Fibroblast of skin of back (primary cell): ENCODE measurements around the gene ADRA2B.

Experiments used
- DNase-seq: peaks from one replicate; pipeline ENCODE4 v3.0.0-alpha.2; 2013

Gene ADRA2B

DNA sequence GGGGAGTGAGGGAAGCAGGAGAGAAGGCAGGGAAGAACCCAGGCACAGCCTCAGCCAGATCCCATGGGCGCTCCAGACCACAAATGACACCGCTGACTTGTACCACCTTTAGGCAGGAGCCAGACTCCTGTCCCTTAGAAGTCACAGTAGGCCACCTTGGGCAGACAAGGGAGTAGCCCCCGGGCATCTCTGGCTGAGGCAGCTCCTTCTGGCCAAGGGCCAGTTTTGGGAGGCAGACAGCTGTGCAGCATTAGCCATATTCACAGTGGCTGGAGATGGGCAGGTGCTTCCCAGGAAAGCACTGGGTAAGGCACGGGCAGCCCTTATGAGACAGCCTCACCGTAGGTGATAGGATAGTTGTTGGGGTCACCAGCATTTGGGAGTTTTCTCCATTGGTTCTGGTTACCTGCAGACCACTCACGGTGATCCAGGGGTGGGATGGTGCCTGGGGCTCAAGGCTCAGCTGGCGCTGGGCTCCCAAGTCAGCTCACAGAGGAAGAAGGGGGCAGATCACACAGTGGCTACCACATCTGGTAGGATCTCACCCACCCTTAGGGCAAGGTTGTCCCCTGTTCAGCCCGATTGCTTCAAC lies 19.9 kb upstream of the ADRA2B start:
- no peak for DNase-seq

- no peak for DNase-seq
These were observed 19.2 kb upstream of the ADRA2B start for GRCh38 chr2:96135621-96136020.

GRCh38 chr2:96135171-96135570 lies 18.8 kb upstream of the ADRA2B start:
- DNase-seq, result no peak

- no peak for DNase-seq
These were observed 18.1 kb upstream of the ADRA2B start for GRCh38 chr2:96134421-96134820.

GRCh38 chr2:96131813-96132745 lies 15.7 kb upstream of the ADRA2B start:
- no peak for DNase-seq

GRCh38 chr2:96131152-96131812 lies 14.9 kb upstream of the ADRA2B start:
- DNase-seq, result no peak

DNA sequence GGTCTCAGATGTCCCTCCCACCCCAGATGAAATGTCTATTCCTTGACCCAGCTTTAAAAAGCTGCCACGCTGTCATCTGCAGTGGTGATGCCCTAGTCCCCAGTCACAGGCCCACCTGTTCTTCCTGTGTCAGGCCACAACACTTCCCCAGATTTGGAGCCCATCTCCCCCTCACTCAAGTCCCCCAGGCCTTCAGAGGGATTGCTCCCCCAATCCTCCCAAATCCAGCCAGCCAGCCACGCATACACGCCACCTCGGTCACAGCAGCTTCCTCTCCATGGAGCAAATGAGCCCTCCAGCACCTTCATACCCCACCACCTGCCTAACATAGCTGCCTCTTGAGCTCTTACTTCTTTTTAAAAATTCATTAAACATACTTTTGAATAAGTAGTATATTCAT lies 14.1 kb upstream of the ADRA2B start:
- DNase-seq, result no peak

DNA sequence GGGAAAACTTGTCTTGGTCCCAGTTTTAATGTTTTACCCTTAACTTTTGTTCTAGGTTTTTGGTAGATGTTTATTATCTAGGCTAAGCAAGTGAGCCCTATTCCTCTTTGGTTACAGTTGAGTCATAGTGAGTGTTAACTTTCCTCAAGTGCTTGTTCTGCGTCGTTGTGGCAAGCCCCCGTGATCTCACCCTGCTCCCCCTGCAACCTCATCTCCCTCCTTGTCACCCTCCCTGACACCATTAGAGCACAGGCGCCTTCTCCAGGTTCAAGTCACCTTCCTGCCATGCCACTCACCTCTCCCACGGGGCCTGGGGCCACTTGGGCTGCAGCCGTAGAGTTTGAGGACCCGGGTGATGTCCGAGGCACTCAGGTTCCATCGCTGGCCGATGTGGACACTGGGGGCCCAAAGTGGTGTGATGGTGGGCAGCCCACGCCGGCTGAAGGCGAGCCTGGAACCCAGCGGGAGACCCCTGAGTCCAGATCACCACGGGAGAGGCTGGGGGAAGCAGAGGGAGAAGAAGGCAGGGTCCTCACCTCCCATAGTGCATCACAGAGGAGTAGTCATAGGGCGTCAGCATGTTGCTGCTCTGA lies 13.3 kb upstream of the ADRA2B start:
- no peak for DNase-seq

DNA sequence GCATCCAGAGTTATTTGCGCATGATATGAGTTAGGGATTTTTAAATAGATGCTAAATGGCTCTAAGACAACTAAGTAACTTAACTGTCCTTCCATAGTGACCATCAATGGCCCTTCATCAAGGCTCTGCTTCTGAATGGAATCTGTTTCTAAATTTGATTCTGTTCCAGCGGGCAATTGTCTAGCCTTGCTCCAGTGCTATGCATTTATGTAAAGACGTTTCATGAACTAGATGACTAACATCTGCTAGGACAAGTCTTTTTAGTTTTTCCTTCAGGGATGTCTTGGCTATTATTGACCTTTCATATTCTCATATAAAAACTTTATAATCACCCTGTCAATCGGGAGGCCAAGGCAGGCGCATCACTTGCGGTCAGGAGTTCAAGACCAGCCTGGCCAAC lies 12.1 kb upstream of the ADRA2B start:
- DNase-seq, result no peak

GRCh38 chr2:96124406-96125265 lies 8.3 kb upstream of the ADRA2B start:
- no peak for DNase-seq

DNA sequence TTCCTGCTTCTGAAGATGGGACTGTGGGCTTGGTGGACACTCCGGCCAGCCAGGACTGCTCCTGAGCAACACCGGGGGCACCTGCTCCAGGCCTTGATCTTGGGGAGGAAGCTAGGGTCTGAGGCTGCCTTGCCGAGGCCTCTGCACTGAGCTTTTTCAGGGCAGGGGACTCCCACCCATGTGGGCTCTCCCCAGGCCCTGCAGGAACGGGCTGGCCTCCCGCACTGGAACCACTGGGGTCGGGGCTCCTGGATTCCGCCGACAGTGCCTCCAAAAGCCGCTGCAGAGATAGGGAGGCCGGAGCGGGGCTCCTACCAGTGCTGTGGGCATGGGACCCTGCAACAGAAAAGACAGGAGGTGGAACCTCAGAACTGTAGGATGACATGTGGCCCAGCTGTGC lies 7.6 kb upstream of the ADRA2B start:
- no peak for DNase-seq

GRCh38 chr2:96123290-96123689 lies 6.9 kb upstream of the ADRA2B start:
- DNase-seq, result no peak

GRCh38 chr2:96122391-96122790 lies 6.0 kb upstream of the ADRA2B start:
- DNase-seq, result no peak

GRCh38 chr2:96121414-96121813 lies 5.0 kb upstream of the ADRA2B start:
- no peak for DNase-seq

DNA sequence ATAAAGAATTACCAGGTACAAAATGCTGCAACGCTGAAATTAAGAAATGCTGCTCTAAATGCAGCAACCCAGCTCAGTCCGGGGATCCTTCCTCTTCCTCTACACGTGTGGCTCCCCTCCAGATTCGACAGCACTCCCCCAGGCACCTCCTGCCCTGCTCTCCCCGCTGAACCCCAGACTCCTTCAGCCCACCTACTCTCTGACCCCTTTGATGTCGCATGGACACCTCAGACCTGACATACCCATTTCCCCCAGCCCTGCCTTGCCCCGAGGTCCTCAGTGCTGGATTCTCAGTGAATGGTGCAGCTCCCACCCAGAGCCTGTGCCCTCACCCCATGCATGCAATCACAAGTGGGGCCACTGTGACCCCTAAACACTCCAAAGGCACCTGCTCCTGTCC lies 4.6 kb upstream of the ADRA2B start:
- no peak for DNase-seq

- DNase-seq, result no peak
These were observed 3.8 kb upstream of the ADRA2B start for GRCh38 chr2:96120091-96120720.

- DNase-seq, result no peak
These were observed 3.0 kb upstream of the ADRA2B start for GRCh38 chr2:96119389-96119751.

GRCh38 chr2:96118698-96119388 lies 2.5 kb upstream of the ADRA2B start:
- DNase-seq, result no peak

- no peak for DNase-seq
These were observed 1.6 kb upstream of the ADRA2B start for GRCh38 chr2:96117701-96118588.

GRCh38 chr2:96116879-96117533 lies 635 bp upstream of the ADRA2B start:
- peak; percentile 28 for DNase-seq
